Loucy (cell line): ENCODE measurements around the gene FAM117A.

Experiments
- CTCF ChIP-seq: fragments of 200-600 bp; sonication (generic); conservative IDR thresholded peaks from 2 replicates; pipeline ENCODE4 v1.5.1; 2014; ENCODE audit warnings: mild to moderate bottlenecking, antibody characterized with exemption, low read length
- EZH2phosphoT487 ChIP-seq: fragments of 200-600 bp; IDR thresholded peaks from 2 replicates; pipeline ENCODE4 v1.6.1; 2018; ENCODE audit warnings: antibody characterized with exemption, mild to moderate bottlenecking, moderate library complexity, borderline replicate concordance

DNA sequence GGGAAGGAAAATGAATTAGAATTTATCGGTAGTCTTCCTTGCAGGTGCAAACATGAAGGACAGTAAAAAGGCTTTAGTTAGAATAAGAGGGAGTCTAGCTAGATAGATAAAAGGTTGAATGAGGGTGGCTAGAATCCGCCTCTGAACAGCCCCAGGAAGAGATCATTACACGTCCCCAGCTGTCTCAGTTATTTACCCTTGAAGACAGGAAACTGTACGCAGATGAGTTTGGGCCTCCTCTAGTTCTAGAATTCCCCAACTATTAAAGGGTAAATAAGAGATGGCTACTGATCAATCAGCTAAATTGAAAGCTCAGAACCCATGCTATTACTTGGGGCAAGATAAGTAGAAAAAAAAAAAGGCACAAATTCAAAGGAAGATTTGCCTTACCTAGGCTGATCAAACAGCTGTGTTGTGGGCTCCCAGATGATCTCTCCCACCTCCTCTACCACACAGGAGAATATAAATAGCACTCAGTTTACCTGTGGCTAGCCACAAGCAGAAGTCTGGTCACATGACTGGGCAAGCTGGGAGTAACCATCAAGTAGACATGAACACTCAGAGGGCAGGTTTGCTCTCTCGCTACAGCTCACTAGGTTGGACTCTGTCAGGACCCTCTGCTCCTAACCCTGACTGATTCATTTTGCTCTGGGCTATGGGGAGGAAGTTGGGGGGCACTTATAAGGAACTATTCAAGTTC is 17.0 kb downstream of the FAM117A start:
- no peak for TF ChIP-seq CTCF
- TF ChIP-seq EZH2phosphoT487, result no peak
